Nephron progenitor cell (in vitro differentiated cells): ENCODE data around the gene GATAD2B.

ENCODE experiments used
- DNase-seq: peaks from one replicate; pipeline ENCODE4 v3.0.0; 2021
- H3K27ac Mint-ChIP-seq: 2 replicates; pipeline ENCODE4 v1.8.0; 2021; ENCODE audit warnings: mild to moderate bottlenecking, moderate library complexity, mixed read lengths
- H3K27me3 Mint-ChIP-seq: 2 replicates; pipeline ENCODE4 v1.8.0; 2021; ENCODE audit warnings: mild to moderate bottlenecking, low read depth, mixed read lengths; ENCODE audit not compliant: poor library complexity
- H3K36me3 Mint-ChIP-seq: 2 replicates; pipeline ENCODE4 v1.8.0; 2021; ENCODE audit warnings: low read depth, mixed read lengths
- H3K4me1 Mint-ChIP-seq: 2 replicates; pipeline ENCODE4 v1.8.0; 2021; ENCODE audit warnings: mixed read lengths
- H3K4me3 Mint-ChIP-seq: 2 replicates; pipeline ENCODE4 v1.8.0; 2021; ENCODE audit warnings: mild to moderate bottlenecking, moderate library complexity, mixed read lengths
- H3K9me3 Mint-ChIP-seq: 2 replicates; pipeline ENCODE4 v1.8.0; 2021; ENCODE audit warnings: mild to moderate bottlenecking, moderate library complexity, mixed read lengths
- TF ChIP-seq, protein P1 (sequence below): fragments of 200-600 bp; sonication (generic); IDR thresholded peaks from 2 replicates; pipeline ENCODE4 v1.5.0; 2021; ENCODE audit warnings: antibody characterized with exemption

Gene GATAD2B

DNA sequence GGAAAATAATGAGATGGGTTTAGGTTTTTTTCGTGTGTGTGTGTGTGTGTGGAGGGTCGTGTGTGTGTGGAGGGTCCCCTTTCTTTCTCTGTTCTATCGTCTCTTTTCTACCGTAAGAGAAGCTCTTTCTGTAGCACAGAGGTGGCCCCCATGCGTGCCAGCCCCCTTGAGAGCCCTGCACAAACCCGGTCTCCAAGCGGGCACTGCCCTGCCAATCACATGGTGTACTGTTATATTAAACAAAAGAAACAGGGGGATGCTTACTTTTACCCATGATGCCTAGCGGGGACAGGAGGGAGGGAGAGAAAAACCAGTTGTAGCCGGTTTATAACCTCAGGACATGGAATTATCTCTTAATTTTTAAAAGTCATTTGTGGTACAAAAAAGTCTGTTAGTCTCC lies 41.0 kb downstream of the GATAD2B start:
- TF ChIP-seq, protein P1, sequence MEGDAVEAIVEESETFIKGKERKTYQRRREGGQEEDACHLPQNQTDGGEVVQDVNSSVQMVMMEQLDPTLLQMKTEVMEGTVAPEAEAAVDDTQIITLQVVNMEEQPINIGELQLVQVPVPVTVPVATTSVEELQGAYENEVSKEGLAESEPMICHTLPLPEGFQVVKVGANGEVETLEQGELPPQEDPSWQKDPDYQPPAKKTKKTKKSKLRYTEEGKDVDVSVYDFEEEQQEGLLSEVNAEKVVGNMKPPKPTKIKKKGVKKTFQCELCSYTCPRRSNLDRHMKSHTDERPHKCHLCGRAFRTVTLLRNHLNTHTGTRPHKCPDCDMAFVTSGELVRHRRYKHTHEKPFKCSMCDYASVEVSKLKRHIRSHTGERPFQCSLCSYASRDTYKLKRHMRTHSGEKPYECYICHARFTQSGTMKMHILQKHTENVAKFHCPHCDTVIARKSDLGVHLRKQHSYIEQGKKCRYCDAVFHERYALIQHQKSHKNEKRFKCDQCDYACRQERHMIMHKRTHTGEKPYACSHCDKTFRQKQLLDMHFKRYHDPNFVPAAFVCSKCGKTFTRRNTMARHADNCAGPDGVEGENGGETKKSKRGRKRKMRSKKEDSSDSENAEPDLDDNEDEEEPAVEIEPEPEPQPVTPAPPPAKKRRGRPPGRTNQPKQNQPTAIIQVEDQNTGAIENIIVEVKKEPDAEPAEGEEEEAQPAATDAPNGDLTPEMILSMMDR = no peak
- H3K36me3 Mint-ChIP-seq = peaks cover 23% of the 10 kb centered on the region
- H3K9me3 Mint-ChIP-seq = no peaks in the 10 kb centered on the region
- peaks cover 5% of the 10 kb centered on the region for H3K4me1 Mint-ChIP-seq
- no peak overlapping the region for H3K27ac Mint-ChIP-seq
- DNase-seq = no peak
- no peak overlapping the region for H3K4me3 Mint-ChIP-seq
- H3K27me3 Mint-ChIP-seq = no peaks in the 10 kb centered on the region

DNA sequence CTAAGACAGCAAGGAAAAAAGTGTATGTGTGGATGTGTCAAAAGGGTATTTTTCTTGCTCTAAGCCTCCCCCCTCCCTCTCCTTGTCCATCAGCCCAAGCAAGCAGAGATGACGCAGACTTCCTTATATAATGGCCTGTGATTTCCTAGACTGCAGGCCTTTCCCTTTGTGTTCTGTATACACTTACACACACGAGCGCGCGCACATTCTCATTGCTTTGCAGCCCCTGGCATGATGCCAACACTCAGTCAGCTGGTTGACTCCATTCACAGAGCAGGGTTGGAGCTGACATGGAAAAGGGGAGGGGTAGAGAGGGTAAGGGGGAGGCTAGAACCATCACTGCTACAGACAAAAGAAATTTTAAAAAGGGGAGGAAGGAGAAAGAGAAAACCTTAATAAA lies 41.8 kb downstream of the GATAD2B start:
- peaks cover 18% of the 10 kb centered on the region for H3K36me3 Mint-ChIP-seq
- no peak overlapping the region for H3K27ac Mint-ChIP-seq
- peaks cover 5% of the 10 kb centered on the region for H3K4me1 Mint-ChIP-seq
- no peaks in the 10 kb centered on the region for H3K9me3 Mint-ChIP-seq
- no peak for DNase-seq
- TF ChIP-seq, protein P1 = no peak
- H3K4me3 Mint-ChIP-seq = no peak overlapping the region
- no peaks in the 10 kb centered on the region for H3K27me3 Mint-ChIP-seq

DNA sequence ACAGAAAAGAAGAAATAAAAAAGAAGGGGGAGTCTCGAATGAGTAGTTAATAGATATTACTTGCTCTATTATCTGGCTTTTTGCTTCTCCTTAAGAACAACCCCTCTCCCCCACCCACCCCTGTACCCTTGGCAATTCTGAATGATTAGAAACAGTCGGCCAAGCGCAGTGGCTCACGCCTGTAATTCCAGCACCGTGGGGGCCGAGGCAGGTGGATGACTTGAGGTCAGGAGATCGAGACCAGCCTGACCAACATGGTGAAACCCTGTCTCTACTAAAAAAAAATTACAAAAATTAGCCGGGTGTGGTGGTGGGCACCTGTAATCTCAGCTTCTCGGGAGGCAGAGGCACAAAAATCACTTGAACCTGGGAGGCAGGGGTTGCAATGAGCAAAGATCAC lies 42.7 kb downstream of the GATAD2B start:
- H3K4me1 Mint-ChIP-seq = peaks cover 5% of the 10 kb centered on the region
- peaks cover 16% of the 10 kb centered on the region for H3K36me3 Mint-ChIP-seq
- H3K9me3 Mint-ChIP-seq = no peaks in the 10 kb centered on the region
- no peak overlapping the region for H3K4me3 Mint-ChIP-seq
- DNase-seq = no peak
- no peaks in the 10 kb centered on the region for H3K27me3 Mint-ChIP-seq
- H3K27ac Mint-ChIP-seq = no peak overlapping the region
- TF ChIP-seq, protein P1 = no peak

DNA sequence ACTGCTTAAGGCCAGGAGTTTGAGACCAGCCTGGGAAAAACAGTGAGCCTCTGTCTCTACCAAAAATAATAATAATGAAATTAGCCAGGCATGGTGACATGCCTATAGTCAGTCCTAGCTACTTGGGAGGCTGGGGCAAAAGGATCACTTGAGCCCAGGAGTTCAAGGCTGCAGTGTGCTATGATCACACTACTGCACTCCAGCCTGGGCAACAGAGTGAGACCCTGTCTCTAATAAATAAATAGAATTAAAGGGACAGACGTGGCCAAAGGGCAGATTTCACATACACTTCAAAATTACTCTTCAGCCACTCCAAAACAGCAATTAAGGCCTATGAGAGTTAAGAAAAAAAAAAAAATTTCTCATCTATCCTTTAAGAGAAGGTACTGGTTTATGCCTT lies 45.7 kb downstream of the GATAD2B start:
- Mint-ChIP-seq H3K4me3 (no peak overlapping the region), H3K9me3 (peaks cover 3% of the 10 kb centered on the region), H3K4me1 (peaks cover 5% of the 10 kb centered on the region), H3K27me3 (no peaks in the 10 kb centered on the region), H3K27ac (no peak overlapping the region), H3K36me3 (peaks cover 31% of the 10 kb centered on the region)
- DNase-seq = no peak
- TF ChIP-seq, protein P1 = no peak

DNA sequence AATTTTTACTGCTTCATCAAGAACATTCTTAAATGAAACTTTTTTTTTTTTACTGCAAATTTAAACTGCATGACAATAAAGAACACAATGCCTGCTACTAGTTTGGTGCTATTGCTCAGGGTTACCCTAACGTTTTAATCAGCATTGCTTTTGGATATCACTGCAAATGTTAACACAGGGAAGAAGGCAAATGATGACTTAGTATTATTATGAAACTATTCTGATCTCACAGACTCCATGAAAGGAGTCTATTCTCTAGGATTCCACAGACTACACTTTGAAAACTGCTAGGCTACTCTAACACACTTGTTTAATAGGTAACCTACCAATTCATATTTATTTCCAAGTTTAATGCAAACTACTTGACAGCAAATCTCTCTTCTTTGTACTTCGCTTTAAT lies 49.8 kb downstream of the GATAD2B start:
- H3K27ac Mint-ChIP-seq = no peak overlapping the region
- H3K27me3 Mint-ChIP-seq = no peaks in the 10 kb centered on the region
- DNase-seq = no peak
- TF ChIP-seq, protein P1 = no peak
- H3K36me3 Mint-ChIP-seq = peaks cover 45% of the 10 kb centered on the region
- peaks cover 16% of the 10 kb centered on the region for H3K9me3 Mint-ChIP-seq
- H3K4me3 Mint-ChIP-seq = no peak overlapping the region
- H3K4me1 Mint-ChIP-seq = no peaks in the 10 kb centered on the region

DNA sequence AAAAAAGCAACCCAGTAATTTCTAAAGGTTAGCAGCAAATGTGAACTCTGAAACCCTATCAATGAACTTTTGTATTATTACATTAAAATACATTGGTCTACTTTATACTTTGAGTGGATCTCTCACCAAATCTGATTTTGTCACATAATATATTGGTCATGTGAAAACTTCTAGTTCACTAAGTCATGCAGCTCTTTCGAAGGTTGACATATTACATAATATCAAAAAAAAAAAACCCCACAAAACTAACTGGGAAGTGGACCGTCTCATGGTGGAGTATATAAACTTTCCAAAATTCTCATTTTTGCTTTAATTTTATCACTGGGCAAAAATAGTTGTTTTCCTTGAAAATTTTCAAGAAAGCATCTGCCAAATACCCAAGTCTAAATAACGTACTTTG lies 50.4 kb downstream of the GATAD2B start:
- no peaks in the 10 kb centered on the region for H3K4me1 Mint-ChIP-seq
- DNase-seq = no peak

More for the DNA sequence above, 50.4 kb downstream of the GATAD2B start:
- Mint-ChIP-seq H3K27me3 (no peaks in the 10 kb centered on the region), H3K36me3 (peaks cover 47% of the 10 kb centered on the region), H3K9me3 (peaks cover 16% of the 10 kb centered on the region), H3K27ac (no peak overlapping the region), H3K4me3 (no peak overlapping the region)
- TF ChIP-seq, protein P1 = no peak
